ENCODE data around the gene IQCH.

DNA sequence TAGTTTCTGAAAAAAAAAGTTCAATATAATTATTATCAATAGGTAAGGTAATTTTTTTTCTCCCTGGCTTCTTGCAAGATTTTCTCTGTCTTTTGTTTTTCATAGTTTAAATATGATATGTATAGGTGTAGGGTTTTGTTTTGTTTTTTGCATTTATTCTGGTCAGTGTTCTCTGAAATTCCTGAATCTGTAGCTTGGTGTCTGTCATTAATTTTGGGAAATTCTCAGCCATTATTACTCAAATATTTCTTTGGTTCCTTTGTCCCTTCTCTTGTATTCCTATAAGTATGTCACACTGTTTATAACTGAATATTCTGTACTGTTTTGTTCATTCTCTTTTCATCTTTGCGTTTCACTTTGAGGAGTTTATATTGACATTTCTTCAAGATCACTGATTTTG is 22.1 kb downstream of the IQCH start:
- TF ChIP-seq, protein P1, sequence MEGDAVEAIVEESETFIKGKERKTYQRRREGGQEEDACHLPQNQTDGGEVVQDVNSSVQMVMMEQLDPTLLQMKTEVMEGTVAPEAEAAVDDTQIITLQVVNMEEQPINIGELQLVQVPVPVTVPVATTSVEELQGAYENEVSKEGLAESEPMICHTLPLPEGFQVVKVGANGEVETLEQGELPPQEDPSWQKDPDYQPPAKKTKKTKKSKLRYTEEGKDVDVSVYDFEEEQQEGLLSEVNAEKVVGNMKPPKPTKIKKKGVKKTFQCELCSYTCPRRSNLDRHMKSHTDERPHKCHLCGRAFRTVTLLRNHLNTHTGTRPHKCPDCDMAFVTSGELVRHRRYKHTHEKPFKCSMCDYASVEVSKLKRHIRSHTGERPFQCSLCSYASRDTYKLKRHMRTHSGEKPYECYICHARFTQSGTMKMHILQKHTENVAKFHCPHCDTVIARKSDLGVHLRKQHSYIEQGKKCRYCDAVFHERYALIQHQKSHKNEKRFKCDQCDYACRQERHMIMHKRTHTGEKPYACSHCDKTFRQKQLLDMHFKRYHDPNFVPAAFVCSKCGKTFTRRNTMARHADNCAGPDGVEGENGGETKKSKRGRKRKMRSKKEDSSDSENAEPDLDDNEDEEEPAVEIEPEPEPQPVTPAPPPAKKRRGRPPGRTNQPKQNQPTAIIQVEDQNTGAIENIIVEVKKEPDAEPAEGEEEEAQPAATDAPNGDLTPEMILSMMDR (conservative IDR thresholded peaks at IDR 0.05 in 1 of 2, IDR thresholded peaks at IDR 0.05 in 1 of 2; ENCODE audit: low read depth in 1 of 2, low read length in 2 of 2) = no peak
- no peak for TF ChIP-seq EZH2 (IDR thresholded peaks at IDR 0.05; ENCODE audit: low read length, missing control alignments)
